Retina (tissue), 1 donor: ENCODE measurements around the gene C10orf90.
A peak's percentile ranks its signal among the peaks of the same experiment; 100 is the strongest.

Source experiments
- DNase-seq: peaks from one replicate; pipeline ENCODE4 v3.0.0-alpha.2; 2016

Gene C10orf90, protein sequence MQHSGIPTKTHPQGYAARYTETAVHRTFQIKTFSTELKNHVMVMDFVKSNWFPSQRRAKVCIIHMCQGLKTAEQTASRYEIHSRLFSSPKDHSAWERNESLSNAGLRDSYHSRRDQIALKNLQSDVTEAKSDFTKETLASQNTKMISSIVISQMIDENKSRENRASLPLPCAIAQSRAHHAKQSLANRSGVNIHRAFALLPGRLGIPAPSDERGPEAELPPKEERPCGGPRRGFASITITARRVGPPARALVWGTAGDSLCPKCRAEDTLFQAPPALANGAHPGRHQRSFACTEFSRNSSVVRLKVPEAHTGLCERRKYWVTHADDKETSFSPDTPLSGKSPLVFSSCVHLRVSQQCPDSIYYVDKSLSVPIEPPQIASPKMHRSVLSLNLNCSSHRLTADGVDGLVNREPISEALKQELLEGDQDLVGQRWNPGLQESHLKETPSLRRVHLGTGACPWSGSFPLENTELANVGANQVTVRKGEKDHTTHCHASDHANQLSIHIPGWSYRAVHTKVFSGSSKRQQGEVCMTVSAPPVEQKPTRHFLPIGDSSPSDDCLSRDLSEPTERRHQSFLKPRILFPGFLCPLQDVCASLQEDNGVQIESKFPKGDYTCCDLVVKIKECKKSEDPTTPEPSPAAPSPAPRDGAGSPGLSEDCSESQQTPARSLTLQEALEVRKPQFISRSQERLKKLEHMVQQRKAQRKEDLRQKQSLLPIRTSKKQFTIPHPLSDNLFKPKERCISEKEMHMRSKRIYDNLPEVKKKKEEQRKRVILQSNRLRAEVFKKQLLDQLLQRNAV

DNA sequence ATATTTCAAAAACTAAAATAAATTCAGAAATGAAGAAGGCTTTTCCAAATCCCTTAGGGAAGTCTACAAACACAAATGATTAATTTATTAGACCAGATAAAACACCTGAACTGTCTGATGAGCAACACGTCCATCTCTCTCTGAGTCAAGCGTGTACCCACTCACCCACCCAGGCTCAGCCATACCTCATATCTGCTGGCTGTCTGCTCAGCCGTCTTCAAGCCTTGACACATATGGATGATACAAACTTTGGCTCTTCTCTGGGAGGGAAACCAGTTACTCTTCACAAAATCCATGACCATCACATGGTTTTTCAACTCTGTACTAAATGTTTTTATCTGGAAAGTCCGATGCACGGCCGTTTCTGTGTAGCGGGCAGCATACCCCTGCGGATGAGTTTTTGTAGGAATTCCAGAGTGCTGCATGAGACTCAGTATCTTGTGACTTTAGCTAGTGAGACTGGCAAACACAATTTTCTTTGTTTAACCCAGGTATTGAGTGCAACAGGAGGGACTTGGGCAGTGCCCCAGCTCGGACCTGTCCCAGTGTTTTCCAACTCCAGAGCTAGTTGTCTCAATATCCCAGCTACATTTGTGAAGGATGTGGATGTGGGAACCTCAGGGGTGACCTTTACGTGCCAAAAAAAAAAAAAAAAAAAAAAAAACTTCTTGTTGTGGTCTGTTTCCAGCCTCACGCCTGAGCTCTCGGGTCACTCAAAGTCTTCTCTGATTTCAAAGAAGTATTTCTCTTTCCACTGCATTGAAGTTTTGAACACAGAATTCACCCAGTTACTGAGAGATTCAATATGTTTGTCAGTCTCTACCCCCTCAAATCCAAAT is at the start of gene C10orf90:
Gene C10orf90 (minus strand): TSS at position 638 of the 839 bp plus-strand sequence. CDS start 213 bp downstream, at position 425.
- no peak for DNase-seq

DNA sequence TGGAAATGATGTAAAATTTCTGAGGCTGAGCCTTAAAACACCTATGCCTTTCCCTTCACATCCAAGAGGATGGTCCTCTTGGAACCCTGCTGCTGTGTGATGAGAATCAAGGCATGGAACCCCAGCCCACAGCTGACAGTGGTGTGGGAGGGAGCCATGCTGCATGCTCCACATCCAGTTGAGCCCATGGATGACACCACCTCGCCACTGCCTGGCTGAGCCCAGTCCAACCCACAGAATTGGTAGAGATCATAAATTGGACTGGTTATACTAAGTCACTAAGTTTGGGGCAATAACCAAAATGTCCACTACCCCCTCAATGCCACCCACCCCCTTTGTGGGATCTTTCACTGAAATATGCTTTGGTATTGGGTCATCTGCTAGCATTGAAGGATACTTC is 45.9 kb upstream of the C10orf90 start:
- DNase-seq, result no peak

DNA sequence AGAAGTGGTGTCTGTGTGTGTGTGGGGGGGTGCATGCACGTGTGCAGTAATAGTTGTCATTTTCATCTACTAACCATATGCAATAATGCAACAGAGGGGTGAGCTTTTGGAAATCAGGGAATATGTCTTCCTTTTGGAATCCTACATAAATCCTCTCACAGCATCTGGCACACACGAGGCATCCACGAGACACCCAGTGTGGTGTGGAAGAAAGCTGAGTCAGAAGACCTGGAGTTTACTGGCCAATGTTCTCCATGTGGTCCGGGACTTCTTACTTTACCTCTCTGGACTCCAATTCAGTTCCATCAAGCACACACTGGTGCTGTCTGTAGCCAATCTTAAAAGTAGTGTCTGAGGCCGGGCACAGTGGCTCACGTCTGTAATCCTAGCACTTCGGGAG is 43.1 kb upstream of the C10orf90 start:
- no peak for DNase-seq

DNA sequence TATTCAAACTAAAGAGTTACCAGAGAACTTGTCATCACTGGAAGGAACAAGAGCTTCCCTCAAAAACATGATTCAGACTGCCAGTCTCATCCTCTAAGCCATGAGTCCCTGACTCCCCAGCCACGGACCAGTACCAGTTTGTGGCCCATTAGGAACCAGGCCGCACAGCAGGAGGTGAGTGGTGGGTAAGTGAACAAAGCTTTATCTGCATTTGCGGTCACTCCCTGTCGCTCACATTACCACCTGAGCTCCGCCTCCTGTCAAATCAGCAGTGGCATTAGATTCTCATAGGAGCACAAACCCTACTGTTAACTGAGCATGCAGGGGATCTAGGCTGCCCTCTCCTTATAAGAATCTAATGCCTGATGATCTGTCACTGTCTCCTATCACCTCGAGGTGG is 42.2 kb upstream of the C10orf90 start:
- no peak for DNase-seq

DNA sequence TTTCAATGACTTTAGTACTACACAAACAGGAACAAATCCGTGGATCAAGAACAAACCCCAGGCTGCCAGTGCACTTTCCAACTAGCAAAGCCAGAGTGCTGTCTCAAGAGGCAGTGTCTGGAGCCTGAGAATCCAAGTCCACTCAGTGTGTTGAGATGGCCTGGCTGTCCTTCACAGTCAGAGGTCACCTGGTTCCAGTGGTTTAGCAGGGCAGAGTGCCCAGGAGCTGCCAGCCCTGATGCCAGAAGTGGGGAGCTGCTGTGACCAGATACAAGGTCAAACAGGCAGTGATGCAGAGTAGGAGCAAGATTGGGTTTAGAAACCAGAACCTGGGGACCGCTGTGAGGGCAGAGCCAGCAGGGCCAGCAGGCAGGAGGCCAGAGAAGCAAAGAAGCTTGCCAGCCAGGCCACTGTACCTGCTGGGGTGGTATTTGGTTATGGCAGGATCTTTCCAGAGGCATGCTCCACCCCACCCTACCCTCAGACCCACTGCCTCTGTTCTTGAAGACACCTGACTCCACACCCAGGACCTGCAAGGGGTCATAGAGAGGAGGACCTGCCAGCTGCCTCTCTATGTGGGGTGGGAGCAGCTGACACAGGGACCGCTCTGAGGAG is 35.6 kb upstream of the C10orf90 start:
- no peak for DNase-seq

DNA sequence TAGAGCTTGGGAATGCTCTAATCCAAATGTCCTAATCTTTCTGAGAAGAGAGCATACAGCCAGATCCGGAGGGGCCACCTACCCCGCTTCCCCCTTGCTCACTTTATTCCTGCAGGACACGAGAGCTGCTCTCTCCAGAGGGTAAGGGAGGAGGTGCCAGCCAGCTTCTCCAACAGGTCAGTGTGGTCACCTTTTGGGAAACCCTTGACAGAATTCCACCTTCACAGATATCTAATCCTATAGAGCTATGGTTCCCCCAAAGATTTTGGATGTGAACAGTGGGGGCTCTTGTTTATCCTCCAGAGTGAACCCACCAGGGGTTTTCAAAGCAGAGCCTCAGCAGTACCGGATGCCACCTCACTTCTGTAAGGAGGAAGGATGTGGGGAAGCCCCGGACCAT is 34.6 kb upstream of the C10orf90 start:
- no peak for DNase-seq

DNA sequence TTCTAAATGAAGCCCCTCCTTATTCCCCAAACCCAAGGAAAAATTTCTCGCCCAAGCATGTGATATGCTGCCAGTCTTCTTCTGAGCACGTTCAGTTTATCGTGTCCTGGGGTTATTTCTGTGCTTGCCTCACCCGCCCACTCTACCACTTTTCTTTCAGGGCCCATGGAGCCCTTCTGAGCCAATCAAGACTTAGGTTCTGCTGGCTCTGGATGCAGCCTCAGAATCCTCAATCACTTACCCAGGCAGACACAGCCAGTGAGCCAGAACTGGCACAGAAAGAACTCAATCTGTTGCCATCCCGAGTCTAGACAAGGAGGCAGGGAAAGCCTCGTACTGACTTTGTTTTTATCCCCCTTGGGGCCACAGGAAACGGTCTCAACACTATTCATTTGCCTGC is 34.2 kb upstream of the C10orf90 start:
- DNase-seq, result no peak

DNA sequence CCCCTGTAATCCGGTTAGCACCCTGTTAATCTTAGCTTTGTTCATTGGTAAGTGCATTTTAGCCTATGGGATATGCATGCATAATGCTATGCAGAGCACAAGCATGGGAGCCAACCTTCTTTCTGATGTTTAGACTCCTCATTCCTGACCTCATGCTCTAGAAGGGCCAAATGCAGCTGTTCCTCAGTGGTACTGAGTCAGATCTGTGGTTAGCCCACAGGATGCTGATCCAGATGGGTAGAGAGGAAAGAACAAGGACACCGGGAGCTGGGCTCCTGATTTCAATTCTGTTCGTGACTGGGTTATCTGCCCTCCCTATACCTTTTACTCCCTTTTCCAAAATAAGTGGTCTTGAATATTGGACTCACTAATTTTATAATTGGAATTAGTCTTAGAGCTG is 31.7 kb upstream of the C10orf90 start:
- no peak for DNase-seq

DNA sequence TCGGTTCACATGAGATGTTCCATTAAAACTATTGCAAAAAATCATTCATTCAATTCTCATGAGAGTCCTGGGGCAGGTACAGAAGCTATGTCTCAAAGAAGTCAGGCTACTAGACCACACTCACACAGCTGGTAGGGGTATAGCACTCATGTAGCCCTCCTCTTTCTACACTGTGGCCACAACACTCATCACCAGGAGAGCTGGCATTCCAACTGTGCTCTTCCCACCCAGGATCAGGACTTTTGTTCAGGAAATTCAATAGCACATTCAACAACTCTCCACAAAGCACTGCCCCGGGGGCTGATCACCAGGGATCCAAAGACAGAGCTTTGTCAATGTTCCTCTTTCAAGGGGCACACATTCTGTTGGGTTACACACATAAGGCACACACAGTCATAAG is 31.0 kb upstream of the C10orf90 start:
- no peak for DNase-seq

DNA sequence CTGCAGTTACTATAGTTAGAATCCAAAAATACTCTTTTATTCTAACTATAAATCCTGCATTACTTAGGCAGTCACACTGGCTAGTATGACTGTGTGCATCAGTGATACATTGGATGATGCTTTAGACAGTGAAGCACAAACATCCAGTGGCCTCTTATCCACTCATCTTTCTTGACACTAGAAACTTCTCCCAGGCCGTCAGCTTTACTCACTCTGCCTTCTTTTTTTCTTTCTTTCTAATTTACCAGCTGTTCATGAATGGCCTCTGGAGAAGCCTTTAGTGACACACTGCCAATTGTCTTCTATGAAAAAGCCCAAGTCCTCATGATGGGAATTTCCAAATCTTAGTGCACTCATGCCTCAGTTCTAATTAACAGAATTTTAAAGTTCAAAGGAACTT is 26.2 kb upstream of the C10orf90 start:
- DNase-seq, result no peak

DNA sequence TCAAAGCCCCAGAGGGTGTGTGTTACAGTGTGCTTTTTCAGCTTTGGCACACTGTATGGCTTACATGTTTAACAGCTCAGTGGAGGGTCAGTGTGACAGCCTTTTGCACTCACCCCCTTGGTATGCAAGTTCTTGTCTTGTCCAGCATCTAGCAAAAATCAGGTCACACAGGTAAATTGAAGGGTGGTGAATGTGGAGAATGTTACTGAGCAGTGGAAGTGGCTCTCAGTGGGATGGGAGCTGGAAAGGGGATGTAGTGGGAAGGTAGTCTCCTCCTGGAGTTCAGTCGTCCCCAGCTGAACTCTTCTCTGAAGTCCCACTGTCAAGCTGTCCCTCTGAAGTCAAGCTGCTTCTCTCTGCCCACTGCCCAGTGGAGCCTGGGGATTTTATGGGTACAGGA is 21.0 kb upstream of the C10orf90 start:
- DNase-seq, result no peak

DNA sequence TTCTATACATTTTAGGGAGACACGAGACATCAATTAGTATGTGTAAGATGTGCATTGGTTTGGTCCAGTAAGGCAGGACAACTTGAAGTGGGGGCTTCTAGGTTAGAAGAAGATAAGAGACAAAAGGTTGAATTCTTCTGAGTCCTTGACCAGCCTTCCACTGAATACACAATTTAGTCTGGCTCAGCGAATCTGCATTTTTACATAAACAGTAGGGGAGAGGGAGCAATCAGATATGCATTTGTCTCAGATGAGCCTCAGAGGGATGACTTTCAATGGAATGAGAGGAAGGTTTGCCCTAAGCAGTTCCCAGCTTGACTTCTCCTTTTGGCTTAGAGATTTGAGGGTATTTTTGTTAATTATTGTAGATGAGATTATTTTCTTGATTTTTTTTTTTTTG is 20.0 kb upstream of the C10orf90 start:
- no peak for DNase-seq

DNA sequence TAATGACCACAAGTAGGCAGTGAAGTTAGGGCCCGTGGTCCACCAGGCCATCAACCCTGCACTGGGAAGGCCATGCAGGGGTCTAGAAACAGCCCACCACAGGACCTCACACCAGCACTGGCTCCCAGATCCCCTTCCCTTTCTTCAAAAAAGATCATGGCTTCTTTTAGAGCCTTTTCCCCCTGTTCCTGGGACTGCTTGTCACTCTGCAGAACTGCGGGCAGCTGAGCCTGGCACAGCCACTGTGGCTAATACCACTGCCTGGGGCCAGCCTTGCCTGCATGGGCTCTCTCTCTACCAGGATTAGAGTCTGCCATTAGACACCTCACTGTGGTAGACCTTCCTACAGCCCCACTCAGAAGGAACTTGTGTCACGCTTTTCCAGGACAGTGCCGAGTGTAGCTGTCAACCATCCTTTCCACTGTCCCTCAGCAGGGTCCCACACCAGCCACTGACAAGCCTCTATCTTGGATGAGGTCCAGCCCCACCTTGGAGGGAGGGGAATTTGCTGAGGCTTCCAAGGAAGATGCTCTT is 19.0 kb upstream of the C10orf90 start:
- no peak for DNase-seq

DNA sequence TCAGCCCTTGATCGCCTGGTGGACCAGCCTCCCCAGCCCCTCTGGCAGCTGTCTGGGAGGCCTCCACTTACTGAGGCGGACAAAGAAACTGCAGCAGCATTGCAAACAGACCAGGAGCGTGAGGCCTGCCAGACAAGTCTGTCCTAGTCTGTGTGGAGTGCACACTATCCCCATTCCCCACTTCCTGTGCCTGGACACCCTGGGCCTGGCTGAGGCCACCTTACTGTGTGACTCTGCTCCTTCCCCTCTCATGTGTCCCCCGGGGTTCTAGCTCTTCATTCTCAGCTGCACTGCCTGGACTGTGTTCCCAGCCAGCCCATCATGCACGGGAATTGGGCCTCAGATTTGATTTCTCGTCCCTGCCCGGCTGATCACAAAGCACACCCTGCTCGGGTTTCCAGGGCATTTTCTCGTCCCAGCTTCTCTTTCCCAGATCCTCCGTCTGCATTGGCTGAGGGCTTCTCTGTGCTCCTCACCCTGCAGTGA is 16.7 kb upstream of the C10orf90 start:
- DNase-seq, result peak; percentile 55

DNA sequence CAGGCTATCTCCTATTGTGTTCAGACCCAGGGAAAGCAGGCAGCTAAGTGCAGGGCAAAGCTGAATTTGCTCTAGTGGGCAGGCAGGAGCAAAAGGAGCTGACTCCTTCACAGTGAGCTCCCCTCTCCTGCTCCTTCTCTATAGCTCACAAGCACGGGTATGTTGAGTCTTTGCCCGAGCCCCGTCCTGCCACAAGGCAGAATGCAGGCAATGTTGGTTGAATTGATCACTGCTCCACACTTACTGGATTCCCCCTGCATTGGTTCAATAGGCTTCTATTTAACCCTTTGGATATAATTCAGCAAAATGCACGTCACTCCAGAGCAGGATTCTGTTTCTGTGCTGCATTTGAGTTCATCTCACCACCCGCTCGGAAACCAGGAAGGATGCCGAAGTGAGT is 16.2 kb upstream of the C10orf90 start:
- DNase-seq, result no peak

DNA sequence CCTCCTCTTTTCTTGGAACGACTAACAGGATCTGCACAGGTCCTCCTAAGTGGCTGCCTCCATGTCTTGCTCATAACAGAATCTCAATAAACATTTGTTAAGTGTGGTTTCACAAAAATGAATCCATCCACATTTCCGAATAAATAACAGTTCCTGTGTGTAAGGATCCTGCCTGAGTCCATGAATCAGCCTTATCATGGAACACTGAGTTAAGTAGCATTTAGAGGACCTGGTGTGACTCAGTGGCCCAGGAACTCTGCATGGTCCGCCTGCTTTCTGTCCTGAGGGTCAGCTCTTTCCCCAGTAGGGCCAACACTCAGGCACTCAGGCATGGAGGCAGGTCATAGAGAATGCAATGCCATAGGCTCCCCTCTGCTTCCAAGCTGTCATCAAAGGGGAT is 15.8 kb upstream of the C10orf90 start:
- DNase-seq, result no peak

DNA sequence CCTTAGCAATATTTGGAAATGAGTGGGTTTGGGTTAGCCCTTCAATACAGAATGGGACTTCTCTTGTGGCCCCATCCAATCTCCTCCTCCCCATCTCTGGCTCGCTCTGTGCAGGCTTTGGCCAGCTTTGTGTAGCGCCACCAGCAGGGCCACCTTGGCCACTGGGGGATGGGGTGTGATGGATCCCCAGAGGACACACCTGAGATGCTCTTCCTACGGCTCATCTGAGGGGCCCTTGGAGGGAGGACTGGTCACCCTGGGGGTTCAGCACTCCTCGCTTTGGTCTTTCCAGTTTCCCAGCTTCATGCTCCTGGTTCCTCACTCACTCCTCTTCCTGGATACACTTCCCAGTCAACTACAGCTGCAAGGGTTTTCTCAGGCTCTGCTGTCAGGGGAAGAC is 15.3 kb upstream of the C10orf90 start:
- no peak for DNase-seq

DNA sequence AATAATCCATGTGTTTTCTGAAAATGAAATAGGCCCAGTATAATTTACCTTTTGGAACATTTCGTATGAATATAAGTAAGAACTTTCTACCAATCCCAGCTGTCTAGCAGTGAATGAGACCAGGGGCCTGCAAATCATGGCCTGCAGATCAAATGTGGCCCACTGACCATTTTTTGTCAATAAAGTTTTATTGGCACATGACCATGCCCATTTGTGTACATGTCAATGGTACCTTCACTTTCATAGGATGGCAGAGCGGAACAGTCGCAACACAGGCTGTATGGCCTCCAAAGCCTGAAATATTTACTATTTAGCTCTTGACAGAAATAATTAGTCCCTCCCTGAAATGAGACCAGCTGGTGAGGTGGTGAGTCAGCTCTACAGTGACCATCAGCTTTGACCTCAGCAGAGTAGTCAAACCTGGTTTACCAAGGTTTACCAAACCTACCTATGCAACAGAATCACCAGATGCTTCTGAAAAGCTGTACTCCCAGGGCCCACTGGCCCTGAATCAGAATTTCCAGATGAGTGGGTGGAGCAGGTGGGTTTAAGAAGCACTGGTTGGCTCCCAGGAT is 13.8 kb upstream of the C10orf90 start:
- no peak for DNase-seq

DNA sequence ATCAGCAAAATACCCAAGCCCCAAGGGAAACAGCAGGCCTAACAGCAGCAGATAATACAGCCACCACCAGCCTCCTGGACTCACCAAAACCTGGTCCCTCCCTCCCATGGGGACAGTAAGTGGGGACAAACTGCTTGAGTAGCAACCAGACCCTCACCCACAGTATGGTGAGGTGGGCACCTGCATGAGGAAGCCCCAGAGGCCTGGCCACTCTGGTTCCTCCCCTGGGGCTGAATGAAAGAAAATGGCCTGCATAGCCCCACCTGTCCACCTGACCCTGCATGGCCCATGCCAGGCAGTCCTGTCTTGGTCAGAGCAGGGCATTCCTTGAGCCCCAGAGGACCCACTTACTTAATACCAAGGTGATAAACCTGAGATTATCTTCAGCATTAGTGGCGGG is 13.0 kb upstream of the C10orf90 start:
- DNase-seq, result no peak

DNA sequence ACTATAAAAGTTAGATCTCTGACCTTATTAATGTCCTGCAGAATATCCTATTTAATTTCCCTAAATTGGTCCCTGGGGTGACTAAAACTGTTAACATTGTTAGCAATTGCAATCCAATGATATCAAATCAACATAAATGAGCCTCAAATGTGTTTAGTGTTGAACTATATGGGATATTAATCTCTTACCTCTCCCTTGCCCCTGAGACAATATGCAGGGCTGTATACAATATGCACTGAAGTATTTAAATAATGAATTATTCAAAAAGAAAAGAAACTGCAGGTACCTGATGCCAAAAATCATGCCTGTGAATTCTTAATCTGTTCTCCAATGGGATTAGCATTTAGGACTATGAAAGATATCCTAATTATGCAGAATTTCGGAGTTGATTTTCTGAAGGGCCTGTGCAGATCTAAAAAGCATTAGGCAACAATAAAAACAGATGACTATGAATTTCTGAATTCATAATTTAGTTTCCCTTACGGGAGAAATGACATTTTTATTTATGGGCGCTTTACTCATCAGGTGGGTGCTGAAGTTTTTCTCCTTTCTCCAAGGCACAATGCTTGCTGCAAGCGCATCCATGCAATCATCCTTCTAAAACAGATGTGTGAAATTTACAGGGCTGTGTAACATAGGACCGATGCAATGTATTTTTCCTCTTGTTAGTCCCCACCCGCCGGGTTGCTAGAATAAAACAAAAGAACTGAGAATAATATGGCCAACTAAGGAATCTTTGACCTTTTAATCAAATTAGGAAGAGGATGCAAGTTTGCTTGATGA is 5.4 kb upstream of the C10orf90 start:
- no peak for DNase-seq
